KOPT-K1 (cell line): ENCODE data around the gene YWHAQ.
A peak's percentile ranks its signal among the peaks of the same experiment; 100 is the strongest.

Experiments used
- H3K27ac ChIP-seq: fragments of 200-600 bp; sonication (generic); 2 replicates; pipeline ENCODE4 v1.5.1; 2016; ENCODE audit warnings: antibody characterized with exemption, mild to moderate bottlenecking, low read depth, low read length; ENCODE audit not compliant: poor library complexity, severe bottlenecking
- H3K36me3 ChIP-seq: fragments of 200-600 bp; sonication (generic); 2 replicates; pipeline ENCODE4 v1.5.1; 2017; ENCODE audit warnings: antibody characterized with exemption, mild to moderate bottlenecking, low read length, moderate library complexity; ENCODE audit not compliant: insufficient read depth
- H3K9me3 ChIP-seq: fragments of 200-600 bp; sonication (generic); 2 replicates; pipeline ENCODE4 v1.5.1; 2017; ENCODE audit warnings: antibody characterized with exemption, low read length, mild to moderate bottlenecking; ENCODE audit not compliant: insufficient read depth, poor library complexity, severe bottlenecking

Gene YWHAQ

DNA sequence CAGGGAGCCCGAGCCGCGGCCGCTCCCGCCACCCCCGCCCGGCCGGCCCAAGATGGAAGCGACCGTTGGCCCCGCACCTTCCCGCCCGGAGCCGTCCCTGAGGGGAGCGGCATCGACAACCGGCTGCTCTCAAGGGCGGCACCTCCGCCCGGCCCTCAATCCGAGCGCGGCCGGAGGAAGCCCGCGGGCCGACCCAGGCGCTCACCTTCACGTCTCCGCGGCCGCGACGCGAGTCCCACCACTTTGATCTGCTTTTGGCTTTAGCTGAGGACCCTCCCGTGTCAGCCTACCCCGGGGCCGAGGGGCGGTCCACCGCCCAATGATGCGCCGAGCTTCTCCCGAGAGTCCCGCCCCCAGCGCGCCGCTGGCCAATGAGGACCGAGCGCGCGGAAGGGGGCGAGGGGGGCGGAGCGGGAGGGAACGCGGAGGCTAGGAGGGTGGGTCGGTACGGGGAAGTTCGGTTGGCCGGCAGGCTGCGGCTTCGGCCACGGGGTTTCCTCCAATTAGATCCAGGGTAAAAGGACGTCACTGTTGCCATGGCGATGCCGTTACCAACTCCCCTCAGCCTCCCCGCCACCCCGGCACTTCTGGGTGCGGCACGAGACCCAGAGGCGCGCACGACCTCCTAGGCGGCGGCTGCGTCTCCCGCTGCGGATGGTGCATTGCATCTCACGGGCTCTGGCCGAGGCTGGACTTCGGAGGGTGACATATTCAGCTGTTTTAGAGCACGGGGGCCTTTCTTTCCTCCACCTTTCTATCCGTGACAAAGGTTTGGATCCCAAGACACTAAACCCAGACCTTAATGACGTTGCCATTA, at the start of gene YWHAQ:
Gene YWHAQ (minus strand): TSS at position 262 of the 817 bp plus-strand sequence. CDS start 545 bp downstream, outside the sequence.
- Histone ChIP-seq H3K9me3 (peaks cover 29% of the 10 kb centered on the region), H3K36me3 (peaks cover 37% of the 10 kb centered on the region), H3K27ac (peak within 1 kb of the TSS; percentile 81)

DNA sequence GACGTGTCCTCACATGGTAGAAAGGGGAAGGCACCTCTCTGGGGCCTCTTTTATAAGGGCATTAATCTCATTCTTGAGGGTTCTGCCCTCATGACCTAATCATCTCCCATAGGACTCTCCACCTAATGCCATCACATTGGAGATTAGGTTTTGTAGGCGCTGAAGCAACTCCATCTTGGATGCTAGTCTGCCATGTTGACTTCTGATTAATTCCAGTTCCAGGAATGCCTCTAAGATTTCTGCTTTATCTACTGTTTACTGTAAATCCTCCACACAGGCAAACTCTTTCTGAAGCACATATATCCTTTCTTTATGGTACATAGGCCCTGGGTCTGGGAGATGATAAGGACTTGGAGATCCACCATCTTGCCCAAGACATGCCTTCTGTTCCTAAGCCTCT, 49.3 kb upstream of the YWHAQ start:
- Histone ChIP-seq H3K9me3 (no peaks in the 10 kb centered on the region), H3K36me3 (no peaks in the 10 kb centered on the region), H3K27ac (no peak overlapping the region)

DNA sequence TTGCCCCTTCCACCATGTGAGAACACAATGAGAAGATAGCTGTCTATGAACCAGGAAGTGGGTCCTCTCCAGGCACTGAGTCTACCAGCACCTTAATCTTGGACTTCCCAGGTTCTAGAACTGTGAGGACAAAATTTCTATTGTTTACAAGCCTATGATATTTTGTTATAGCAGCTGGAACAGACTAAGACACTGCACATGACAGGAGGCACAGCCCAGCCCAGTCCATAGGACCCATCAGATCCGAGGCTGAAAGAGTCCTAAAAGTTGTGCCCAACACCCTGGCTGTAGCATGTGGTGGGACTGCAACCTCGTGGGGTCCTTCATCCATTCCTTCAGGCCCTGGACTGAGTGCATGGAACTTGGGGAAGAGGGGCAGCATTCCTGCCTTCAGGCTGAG, 48.4 kb upstream of the YWHAQ start:
- H3K27ac ChIP-seq = no peak overlapping the region
- H3K9me3 ChIP-seq = no peaks in the 10 kb centered on the region
- H3K36me3 ChIP-seq = no peaks in the 10 kb centered on the region

DNA sequence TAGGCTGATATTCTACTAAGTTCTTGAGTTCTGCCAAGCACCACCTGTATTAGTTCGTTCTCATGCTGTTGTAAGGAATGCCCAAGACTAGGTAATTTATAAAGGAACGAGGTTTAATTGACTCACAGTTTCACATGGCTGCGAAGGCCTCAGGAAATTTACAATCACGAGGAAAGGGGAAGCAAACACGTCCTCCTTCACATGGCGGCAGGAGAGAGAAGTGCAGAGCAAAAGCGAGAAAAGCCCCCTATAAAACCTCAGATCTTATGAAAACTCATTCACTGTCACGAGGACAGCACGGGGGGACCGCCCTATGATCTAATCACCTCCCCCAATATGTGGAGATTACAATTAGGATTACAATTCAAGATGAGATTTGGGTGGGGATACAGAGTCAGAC, 47.7 kb upstream of the YWHAQ start:
- no peaks in the 10 kb centered on the region for H3K9me3 ChIP-seq
- no peak overlapping the region for H3K27ac ChIP-seq
- H3K36me3 ChIP-seq = no peaks in the 10 kb centered on the region

- no peak overlapping the region for H3K27ac ChIP-seq
- no peaks in the 10 kb centered on the region for H3K36me3 ChIP-seq
- H3K9me3 ChIP-seq = no peaks in the 10 kb centered on the region
Measured at GRCh38 chr2:9675415-9676351, 44.9 kb upstream of the YWHAQ start.

- H3K36me3 ChIP-seq = no peaks in the 10 kb centered on the region
- H3K9me3 ChIP-seq = no peaks in the 10 kb centered on the region
- H3K27ac ChIP-seq = no peak overlapping the region
Measured at GRCh38 chr2:9674891-9675414, 44.2 kb upstream of the YWHAQ start.

- Histone ChIP-seq H3K9me3 (no peaks in the 10 kb centered on the region), H3K36me3 (no peaks in the 10 kb centered on the region), H3K27ac (no peak overlapping the region)
Measured at GRCh38 chr2:9673914-9674481, 43.2 kb upstream of the YWHAQ start.

DNA sequence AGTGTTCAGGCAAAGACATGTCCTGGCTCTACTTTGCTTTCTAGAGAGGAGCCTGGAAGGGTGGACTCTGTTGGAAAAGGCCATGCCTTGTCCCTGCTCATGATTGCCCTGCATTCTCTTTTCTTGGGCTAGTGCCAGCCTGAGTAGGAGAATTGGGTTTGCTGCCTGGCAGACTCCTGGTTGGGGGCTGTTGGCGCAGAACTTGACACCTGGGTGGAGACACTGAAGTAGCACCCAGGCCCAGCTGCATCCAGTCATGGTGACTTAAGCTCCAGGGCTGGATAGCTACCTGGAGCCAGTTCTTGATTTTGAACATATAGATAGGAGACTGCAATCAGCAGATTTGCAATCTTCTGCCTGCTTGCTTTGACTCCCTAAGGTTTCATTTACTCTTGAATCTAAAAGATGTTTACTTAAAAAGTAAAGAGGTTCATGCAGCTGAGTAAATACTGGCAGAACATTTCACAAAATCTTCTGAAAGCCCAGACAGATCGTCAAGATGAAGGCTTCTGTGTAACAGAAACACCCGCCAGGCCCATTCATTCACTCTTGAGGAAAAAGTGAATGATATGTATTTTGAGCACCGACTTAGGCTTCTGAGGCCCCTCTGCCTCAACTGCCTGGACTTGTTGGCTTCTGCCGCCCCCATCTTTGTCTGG, 38.0 kb upstream of the YWHAQ start:
- Histone ChIP-seq H3K27ac (no peak overlapping the region), H3K36me3 (no peaks in the 10 kb centered on the region), H3K9me3 (no peaks in the 10 kb centered on the region)

- no peak overlapping the region for H3K27ac ChIP-seq
Measured at GRCh38 chr2:9667826-9668225, 37.0 kb upstream of the YWHAQ start.

GRCh38 chr2:9666306-9666705, 35.5 kb upstream of the YWHAQ start:
- no peaks in the 10 kb centered on the region for H3K36me3 ChIP-seq
- H3K9me3 ChIP-seq = no peaks in the 10 kb centered on the region
- H3K27ac ChIP-seq = no peak overlapping the region

More at GRCh38 chr2:9667826-9668225, 37.0 kb upstream of the YWHAQ start:
- H3K36me3 ChIP-seq = no peaks in the 10 kb centered on the region
- H3K9me3 ChIP-seq = no peaks in the 10 kb centered on the region

DNA sequence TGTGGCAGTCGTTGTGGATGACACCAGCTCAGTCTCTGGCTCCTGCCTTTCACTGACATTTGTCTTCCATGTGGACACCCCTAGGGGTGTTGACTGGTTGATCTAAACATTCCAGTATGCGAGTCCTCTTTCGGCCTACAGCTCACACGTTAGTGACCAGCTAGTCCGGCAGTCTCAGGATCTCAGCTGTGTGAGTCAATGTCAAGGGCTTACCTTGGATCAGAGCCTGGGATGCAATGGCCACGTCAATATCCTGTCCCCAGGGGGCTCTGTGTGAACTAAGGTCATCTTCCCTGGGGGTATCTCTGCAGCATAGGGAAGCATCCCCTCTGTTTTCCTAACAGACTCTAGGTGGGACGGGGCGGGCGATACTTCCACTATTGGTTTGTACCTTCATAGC, 35.1 kb upstream of the YWHAQ start:
- Histone ChIP-seq H3K27ac (no peak overlapping the region), H3K36me3 (no peaks in the 10 kb centered on the region), H3K9me3 (no peaks in the 10 kb centered on the region)

GRCh38 chr2:9664365-9664764, 33.6 kb upstream of the YWHAQ start:
- Histone ChIP-seq H3K9me3 (no peaks in the 10 kb centered on the region), H3K36me3 (no peaks in the 10 kb centered on the region), H3K27ac (no peak overlapping the region)

DNA sequence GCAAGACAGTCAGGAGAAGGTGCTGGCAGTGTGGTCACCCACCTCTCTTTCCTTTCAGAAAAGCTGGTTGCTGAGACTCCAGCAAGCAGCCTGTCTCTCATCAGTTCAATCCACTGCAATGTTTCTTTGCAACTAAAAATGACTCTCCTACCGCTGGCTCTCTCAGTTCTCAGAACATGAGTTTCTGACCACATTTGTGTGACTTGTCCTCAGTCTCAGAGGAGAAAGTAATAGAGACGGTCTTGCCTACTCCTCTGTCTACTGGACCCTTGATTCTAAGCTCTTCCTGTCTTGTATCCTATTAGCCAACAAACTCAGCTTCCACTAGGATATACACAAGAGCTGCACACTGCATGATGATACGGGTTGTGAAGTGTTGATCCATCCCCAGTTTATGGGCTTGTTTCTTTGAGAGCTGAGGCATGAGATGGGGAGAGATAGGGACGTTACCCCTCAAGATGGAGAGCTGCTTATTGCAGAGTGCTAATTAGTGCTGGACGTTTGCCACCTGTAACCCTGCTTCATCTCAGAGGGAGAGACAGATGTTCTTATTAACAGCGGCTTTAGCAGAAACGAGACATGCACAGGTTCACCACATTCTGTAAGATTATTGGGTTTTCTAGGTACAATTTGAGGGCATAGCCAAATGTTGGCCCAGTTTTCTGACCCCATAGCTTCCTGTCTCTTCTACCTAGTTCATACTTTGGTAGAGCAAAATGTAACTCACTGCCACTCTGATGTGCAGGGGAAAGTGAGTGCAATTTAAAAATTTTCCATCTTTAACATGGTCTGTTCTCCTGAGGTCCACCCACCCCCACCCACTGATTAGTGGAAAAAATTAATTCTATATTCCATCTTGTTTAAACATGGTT, 32.4 kb upstream of the YWHAQ start:
- Histone ChIP-seq H3K27ac (no peak overlapping the region), H3K9me3 (no peaks in the 10 kb centered on the region), H3K36me3 (no peaks in the 10 kb centered on the region)

DNA sequence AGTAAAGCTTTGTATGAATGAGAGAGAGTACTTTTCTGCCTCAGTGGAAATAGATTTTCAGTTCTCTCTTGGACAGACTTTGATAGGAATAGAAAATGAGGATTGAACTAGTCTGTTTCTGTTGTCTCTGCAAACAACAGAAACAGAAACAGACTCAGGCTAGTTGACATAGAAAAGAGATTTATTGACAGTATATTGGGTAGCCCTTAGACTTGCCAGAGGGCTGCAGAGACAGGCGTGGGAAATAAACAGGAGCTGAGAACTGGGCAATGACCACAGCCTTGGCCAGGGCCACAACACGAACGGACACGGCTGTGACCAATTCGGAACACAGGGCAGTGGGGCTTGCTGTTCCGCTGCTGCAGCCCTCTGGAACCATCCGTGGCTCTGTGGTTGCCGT, 30.5 kb upstream of the YWHAQ start:
- Histone ChIP-seq H3K36me3 (no peaks in the 10 kb centered on the region), H3K9me3 (no peaks in the 10 kb centered on the region), H3K27ac (no peak overlapping the region)
